ENCODE measurements around the gene ARHGEF40.

The ARHGEF40 gene

DNA sequence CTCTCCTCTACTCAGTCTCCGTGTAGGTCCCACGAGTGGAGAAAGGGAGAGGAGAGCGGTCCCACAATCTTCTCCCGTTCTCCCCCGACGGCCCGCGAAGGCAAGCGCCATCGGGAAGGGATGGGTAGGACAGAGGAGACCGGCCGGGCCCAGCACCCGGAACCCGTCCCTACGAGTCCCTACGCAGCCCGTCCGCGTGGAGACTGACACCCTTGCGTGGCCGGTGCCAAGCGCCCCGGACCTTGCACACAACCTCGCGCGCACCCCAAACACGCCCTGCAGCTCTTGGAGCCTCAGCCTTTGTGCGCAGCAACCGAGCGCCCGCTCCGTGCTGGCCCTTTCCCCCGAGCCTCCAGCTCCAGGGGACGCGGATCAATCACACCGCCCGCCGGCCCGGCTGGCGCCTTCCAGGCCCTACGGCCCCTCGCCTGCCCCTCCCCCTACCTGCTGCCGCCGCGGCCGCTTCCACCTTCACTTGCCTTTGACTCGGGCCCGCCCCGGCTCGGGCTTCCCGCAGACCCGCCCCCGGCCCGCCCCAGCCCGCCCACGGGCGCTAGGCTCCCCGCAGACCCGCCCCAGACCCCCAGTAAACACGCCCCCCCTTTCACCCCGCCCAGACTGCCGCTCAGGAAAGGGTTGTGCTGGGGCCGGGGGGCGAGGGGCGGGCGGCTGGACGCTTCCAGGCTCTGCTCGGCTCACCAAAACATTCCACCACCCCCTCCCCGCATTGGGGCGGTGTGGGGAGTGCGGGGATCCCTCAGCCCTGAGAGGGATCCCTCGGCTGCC is 45.3 kb upstream of the ARHGEF40 start, which contains the start of gene NDRG2:
NDRG2 (minus strand) TSS at position 477 of the 786 bp plus-strand sequence. CDS start 1,746 bp downstream, outside the sequence.
- H3K27ac ChIP-seq = no peak within 1 kb of the TSS
- H3K36me3 ChIP-seq (replicated peaks) = no peaks in the 10 kb centered on the region
- H3K4me3 ChIP-seq (ENCODE audit: low read depth, low read length) = peak within 1 kb of the TSS; percentile 51
- TF ChIP-seq CTCF (IDR thresholded peaks at IDR 0.05; ENCODE audit: low read depth, low read length, missing control alignments) = no peak
- in situ Hi-C loops (cut with HindIII; ENCODE audit: low pct_ligation_motif_present, low sequenced_read_pairs) = no loop called here
- H3K27me3 ChIP-seq (replicated peaks) = peaks cover 27% of the 10 kb centered on the region
- no peak for DNase-seq

DNA sequence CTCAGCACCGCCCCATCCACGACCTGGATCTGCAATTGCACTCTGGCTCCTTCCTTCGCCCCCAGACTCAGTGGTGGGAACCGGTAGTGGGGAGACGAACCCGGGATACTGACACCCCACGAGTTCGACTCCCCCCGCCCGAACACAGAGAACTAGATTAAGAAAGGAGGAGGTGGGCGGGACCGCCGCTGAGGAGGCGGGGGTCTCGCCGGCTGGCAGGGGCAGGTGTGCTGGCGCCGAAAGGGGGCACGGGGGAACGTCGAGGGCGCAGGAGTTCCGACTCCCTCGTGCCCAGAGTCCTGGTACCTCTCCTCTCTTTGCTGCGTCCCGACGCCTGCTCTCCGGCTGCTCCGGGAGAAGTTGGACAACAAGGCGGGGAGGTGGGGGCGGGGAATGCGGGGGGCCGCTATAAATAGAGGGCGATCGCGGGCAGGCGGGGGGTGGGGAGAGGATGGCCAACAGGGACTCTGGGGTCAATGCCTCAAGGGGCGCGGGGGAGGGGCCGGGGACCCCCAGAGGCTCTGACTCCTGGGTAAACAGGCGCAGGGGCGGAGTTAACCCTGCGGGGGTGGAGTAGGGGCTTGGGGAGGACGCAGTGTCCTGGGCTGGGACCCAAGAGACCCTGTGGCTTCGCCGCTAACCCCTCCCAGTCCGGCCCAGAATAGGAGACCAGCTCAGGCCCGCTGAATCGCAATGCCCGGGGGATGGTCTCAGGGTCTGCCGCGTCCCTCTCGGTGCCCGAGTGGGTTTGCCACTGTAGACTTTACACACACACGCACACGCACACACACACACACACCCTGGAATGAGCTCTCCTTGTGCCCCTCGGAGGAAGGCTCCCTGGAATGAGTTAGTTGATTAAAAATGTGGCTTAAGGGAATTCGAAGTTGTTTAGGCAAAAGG is 44.5 kb upstream of the ARHGEF40 start:
- DNase-seq = no peak
- H3K4me3 ChIP-seq (ENCODE audit: low read depth, low read length) = peak overlapping the region; percentile 51
- peaks cover 27% of the 10 kb centered on the region for H3K27me3 ChIP-seq (replicated peaks)
- in situ Hi-C loops (cut with HindIII; ENCODE audit: low pct_ligation_motif_present, low sequenced_read_pairs) = no loop called here
- H3K27ac ChIP-seq = no peak overlapping the region
- TF ChIP-seq CTCF (IDR thresholded peaks at IDR 0.05; ENCODE audit: low read depth, low read length, missing control alignments) = no peak
- H3K36me3 ChIP-seq (replicated peaks) = no peaks in the 10 kb centered on the region

GRCh38 chr14:21026274-21026987 is 43.7 kb upstream of the ARHGEF40 start:
- DNase-seq = no peak
- no peak overlapping the region for H3K4me3 ChIP-seq (ENCODE audit: low read depth, low read length)
- TF ChIP-seq CTCF (IDR thresholded peaks at IDR 0.05; ENCODE audit: low read depth, low read length, missing control alignments) = no peak
- no peak overlapping the region for H3K27ac ChIP-seq
- no peaks in the 10 kb centered on the region for H3K36me3 ChIP-seq (replicated peaks)
- in situ Hi-C loops (cut with HindIII; ENCODE audit: low pct_ligation_motif_present, low sequenced_read_pairs) = no loop called here
- peaks cover 27% of the 10 kb centered on the region for H3K27me3 ChIP-seq (replicated peaks)

DNA sequence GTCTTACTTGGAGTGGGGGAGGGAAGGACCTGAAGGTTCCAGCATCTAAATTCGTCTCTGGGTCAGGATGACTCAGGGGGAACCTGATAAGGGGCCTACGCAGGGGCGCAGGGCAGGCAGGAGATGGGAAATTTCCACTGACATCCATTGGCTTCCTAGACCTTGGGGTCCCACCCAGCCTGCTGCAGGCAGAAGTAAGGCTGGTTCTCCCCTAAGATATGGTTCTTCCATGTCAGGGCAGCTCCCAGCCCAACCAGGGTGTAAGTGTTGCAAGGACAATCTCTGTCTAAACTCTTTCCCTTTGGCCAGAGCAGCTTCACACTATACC is 43.2 kb upstream of the ARHGEF40 start:
- no peak for DNase-seq
- peaks cover 22% of the 10 kb centered on the region for H3K27me3 ChIP-seq (replicated peaks)
- in situ Hi-C loops (cut with HindIII; ENCODE audit: low pct_ligation_motif_present, low sequenced_read_pairs) = no loop called here
- no peak overlapping the region for H3K4me3 ChIP-seq (ENCODE audit: low read depth, low read length)
- TF ChIP-seq CTCF (IDR thresholded peaks at IDR 0.05; ENCODE audit: low read depth, low read length, missing control alignments) = no peak
- no peak overlapping the region for H3K27ac ChIP-seq
- no peaks in the 10 kb centered on the region for H3K36me3 ChIP-seq (replicated peaks)

- Histone ChIP-seq H3K27ac (no peak within 1 kb of the TSS), H3K4me3 (ENCODE audit: low read depth, low read length) (no peak within 1 kb of the TSS), H3K36me3 (replicated peaks) (no peaks in the 10 kb centered on the region), H3K27me3 (replicated peaks) (peaks cover 5% of the 10 kb centered on the region)
- in situ Hi-C loops (cut with HindIII; ENCODE audit: low pct_ligation_motif_present, low sequenced_read_pairs) = no loop called here
- TF ChIP-seq CTCF (IDR thresholded peaks at IDR 0.05; ENCODE audit: low read depth, low read length, missing control alignments) = no peak
- no peak for DNase-seq
These were observed 40.2 kb upstream of the ARHGEF40 start, which contains the start of gene TPPP2 for GRCh38 chr14:21029917-21030316. TSS of gene TPPP2 (plus strand) at chr14:21030217. CDS start at chr14:21030582, 365 bp downstream.

Data from brain microvascular endothelial cell (primary cell).